Endodermal cell (in vitro differentiated cells): ENCODE data around the gene NUBP1. TPM values are rescaled to one million over a fixed set of nuclear protein-coding genes. Genes with fewer than 3 reads are reported as not detected.

Experiments
- DNase-seq: peaks from one replicate; pipeline ENCODE4 v3.0.0-alpha.2; 2017
- H3K27ac ChIP-seq: 2 replicates; pipeline ENCODE4 v1.5.1; 2013; ENCODE audit warnings: mild to moderate bottlenecking, low read depth, low read length, moderate library complexity
- H3K27me3 ChIP-seq: 2 replicates; pipeline ENCODE4 v1.6.1; 2013; ENCODE audit warnings: mild to moderate bottlenecking, low read length, moderate library complexity; ENCODE audit not compliant: insufficient read depth, control insufficient read depth, poor library complexity, severe bottlenecking
- H3K36me3 ChIP-seq: 2 replicates; pipeline ENCODE4 v1.7.0; 2013; ENCODE audit warnings: mild to moderate bottlenecking, low read length, moderate library complexity; ENCODE audit not compliant: control insufficient read depth, insufficient read depth
- H3K4me1 ChIP-seq: one replicate; pipeline ENCODE4 v1.7.0; 2013; ENCODE audit warnings: low read length; ENCODE audit not compliant: control insufficient read depth, insufficient read depth
- H3K4me3 ChIP-seq: 2 replicates; pipeline ENCODE4 v1.5.1; 2013; ENCODE audit warnings: mild to moderate bottlenecking, low read length, moderate library complexity
- H3K9ac ChIP-seq: 2 replicates; pipeline ENCODE4 v1.6.1; 2013; ENCODE audit warnings: mild to moderate bottlenecking, low read length, moderate library complexity; ENCODE audit not compliant: poor library complexity, severe bottlenecking; ENCODE audit errors: extremely low read depth
- H3K9me3 ChIP-seq: 2 replicates; pipeline ENCODE4 v1.6.1; 2013; ENCODE audit warnings: mild to moderate bottlenecking, low read length, moderate library complexity; ENCODE audit not compliant: control insufficient read depth
- H3K27ac Mint-ChIP-seq: 2 replicates; pipeline ENCODE4 v1.8.0; 2020; ENCODE audit warnings: mixed read lengths
- H3K27me3 Mint-ChIP-seq: 2 replicates; pipeline ENCODE4 v1.8.0; 2021; ENCODE audit warnings: mild to moderate bottlenecking, mixed read lengths; ENCODE audit not compliant: insufficient read depth
- H3K36me3 Mint-ChIP-seq: 2 replicates; pipeline ENCODE4 v1.8.0; 2020; ENCODE audit warnings: low read depth, mixed read lengths
- H3K4me1 Mint-ChIP-seq: 2 replicates; pipeline ENCODE4 v1.8.0; 2020; ENCODE audit warnings: mixed read lengths
- H3K4me3 Mint-ChIP-seq: 2 replicates; pipeline ENCODE4 v1.8.0; 2020; ENCODE audit warnings: mild to moderate bottlenecking, moderate library complexity, mixed read lengths
- H3K9me3 Mint-ChIP-seq: 2 replicates; pipeline ENCODE4 v1.8.0; 2020; ENCODE audit warnings: mild to moderate bottlenecking, mixed read lengths
- CTCF ChIP-seq: fragments of 200-600 bp; sonication (generic); conservative IDR thresholded peaks from 2 replicates; pipeline ENCODE4 v1.5.0; 2021; ENCODE audit warnings: antibody characterized with exemption, mild to moderate bottlenecking
- WGBS, 2 experiments: methylation state at CpG; one replicate each; pipeline versions ENCODE4 v1.1.5 to v1.1.7; 2013; ENCODE audit warnings: missing lambda C conversion rate in 2 of 2, mixed read lengths in 1 of 2; ENCODE audit not compliant: insufficient coverage in 1 of 2, insufficient read length in 1 of 2; 5-methylcytosine and 5-hydroxymethylcytosine counted together
- long read RNA-seq, 4 experiments: library from polyadenylated mRNA in 2 of 4; library from RNA in 1 of 4; library from capped mRNA in 1 of 4; stranded (forward) in 3 of 4; unstranded in 1 of 4; transcript quantifications; one replicate each; pipeline ENCODE4 v2.0.0, GENCODE V29; 2020 to 2021; ENCODE audit warnings: inconsistent platforms in 1 of 4
- polyA plus RNA-seq, 2 experiments: library from polyadenylated mRNA; stranded (reverse); fragments of 50-300 nt; gene quantifications; one replicate each; pipeline ENCODE4 v1.2.3, GENCODE V29; 2013
- total RNA-seq, 2 donors: library from RNA; stranded (reverse); fragmentation: NEBNext Ultra II Directional in 1 of 2; extraction: Animal tissue kit (Norgen Biotek cat#: 25700) in 1 of 2; gene quantifications; 2 replicates in 1 of 2; 3 replicates in 1 of 2; pipeline ENCODE4 v1.2.1, GENCODE V29; 2021

The NUBP1 gene
- total RNA-seq: 10 to 100 TPM; 22.4 to 26.3 TPM
- polyA plus RNA-seq (2013, experiment 1 of 2): 36.2 TPM
- 39.9 TPM for polyA plus RNA-seq (2013, experiment 2 of 2)
- long read RNA-seq, experiment 1, transcript NUBP1-201 (11 exons, 1,228 nt): major isoform, 7 of 12 reads
- long read RNA-seq, experiment 1, partial matches to known transcripts: 1 of 12 reads
- long read RNA-seq, experiment 1, other reads (novel, unspliced or antisense): 4 of 12 reads
- long read RNA-seq, experiment 2, transcript NUBP1-201 (11 exons, 1,228 nt): major isoform, 16 of 24 reads
- long read RNA-seq, experiment 2, partial matches to known transcripts: 0 of 24 reads
- long read RNA-seq, experiment 2, other reads (novel, unspliced or antisense): 6 of 24 reads
- long read RNA-seq, experiment 3, transcript NUBP1-201 (11 exons, 1,228 nt): major isoform, 34 of 37 reads
- long read RNA-seq, experiment 3, partial matches to known transcripts: 1 of 37 reads
- long read RNA-seq, experiment 3, other reads (novel, unspliced or antisense): 1 of 37 reads
- long read RNA-seq, experiment 4, transcript NUBP1-201 (11 exons, 1,228 nt): major isoform, 45 of 69 reads
- long read RNA-seq, experiment 4, partial matches to known transcripts: 4 of 69 reads
- long read RNA-seq, experiment 4, other reads (novel, unspliced or antisense): 17 of 69 reads

DNA sequence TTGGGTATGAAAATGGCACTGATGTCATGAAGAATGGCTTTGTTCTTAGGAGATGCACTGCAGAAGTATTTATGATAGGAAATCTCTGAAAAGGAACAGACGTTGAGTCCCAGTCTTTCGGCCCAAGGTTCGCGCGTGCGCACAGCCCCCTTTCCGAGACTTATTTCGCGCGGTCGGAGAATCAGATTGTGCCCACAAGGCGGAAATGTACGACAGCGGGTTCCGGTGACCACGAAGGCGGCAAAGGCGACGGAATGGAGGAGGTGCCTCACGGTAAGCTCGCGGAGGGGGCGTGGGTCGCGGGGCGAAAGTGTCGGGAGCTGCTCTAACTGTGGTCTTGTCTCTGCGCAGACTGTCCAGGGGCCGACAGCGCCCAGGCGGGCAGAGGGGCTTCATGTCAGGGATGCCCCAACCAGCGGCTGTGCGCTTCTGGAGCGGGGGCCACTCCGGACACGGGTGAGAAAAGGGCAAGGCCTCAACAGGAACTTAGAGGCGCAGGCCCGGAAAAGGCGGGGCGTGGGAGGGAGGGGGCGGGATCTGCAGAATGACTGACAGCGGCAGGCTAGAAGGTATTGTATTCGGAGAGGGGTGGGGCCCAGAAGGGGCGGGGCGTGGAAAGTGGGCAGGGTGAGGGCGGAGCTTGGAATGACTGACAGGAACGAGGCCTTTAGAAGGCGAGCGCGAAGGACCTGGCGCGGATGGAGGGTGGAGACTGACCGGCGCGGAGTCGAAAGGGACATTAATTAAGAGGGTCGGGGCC, at the start of gene NUBP1:
TSS of gene NUBP1 (plus strand) at position 233 of the 760 bp plus-strand sequence. CDS start at position 255, 22 bp downstream.
- Histone ChIP-seq H3K27ac (peak within 1 kb of the TSS; percentile 95), H3K9ac (peak within 1 kb of the TSS; percentile 87), H3K9me3 (no peaks in the 10 kb centered on the region), H3K36me3 (peaks cover 14% of the 10 kb centered on the region), H3K4me3 (peak within 1 kb of the TSS; percentile 85), H3K27me3 (no peaks in the 10 kb centered on the region), H3K4me1 (no peaks in the 10 kb centered on the region)
- peak; percentile 100 for DNase-seq
- Mint-ChIP-seq H3K27me3 (no peaks in the 10 kb centered on the region), H3K4me1 (peaks cover 10% of the 10 kb centered on the region), H3K27ac (peak within 1 kb of the TSS; percentile 100), H3K9me3 (no peaks in the 10 kb centered on the region), H3K36me3 (peaks cover 21% of the 10 kb centered on the region), H3K4me3 (peak within 1 kb of the TSS; percentile 89)
- no peak for TF ChIP-seq CTCF
- WGBS, 2 experiments: 0 to 1% methylated on average over 29 to 57 of the region's 57 CpGs

DNA sequence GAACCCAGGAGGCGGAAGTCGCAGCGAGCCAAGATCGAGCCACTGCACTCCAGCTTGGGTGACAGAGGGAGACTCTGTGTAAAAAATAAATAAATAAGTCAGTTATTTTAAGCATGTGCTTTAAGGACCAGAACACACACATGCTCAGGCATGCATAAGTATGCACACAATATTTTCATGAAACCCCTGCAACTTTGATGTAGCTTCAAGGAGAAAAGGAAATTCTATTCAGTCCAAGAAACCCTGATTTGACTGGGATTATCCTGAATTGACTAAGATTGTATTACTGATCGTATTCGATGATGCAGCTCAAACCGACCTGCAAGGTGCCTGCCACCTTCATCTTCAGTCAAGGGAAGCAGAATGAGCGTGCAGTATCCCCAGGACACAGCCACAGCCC, 49.8 kb upstream of the NUBP1 start:
- Histone ChIP-seq H3K4me3 (no peak overlapping the region), H3K36me3 (no peaks in the 10 kb centered on the region), H3K9ac (no peak overlapping the region), H3K27ac (no peak overlapping the region), H3K4me1 (no peaks in the 10 kb centered on the region), H3K27me3 (no peaks in the 10 kb centered on the region), H3K9me3 (no peaks in the 10 kb centered on the region)
- WGBS, 2 experiments: 95% methylated on average over 7 to 8 of the region's 8 CpGs
- no peaks in the 10 kb centered on the region for H3K4me1 Mint-ChIP-seq
- H3K27me3 Mint-ChIP-seq: no peaks in the 10 kb centered on the region
- no peak overlapping the region for H3K4me3 Mint-ChIP-seq
- TF ChIP-seq CTCF: no peak
- H3K36me3 Mint-ChIP-seq: no peaks in the 10 kb centered on the region
- no peaks in the 10 kb centered on the region for H3K9me3 Mint-ChIP-seq
- no peak overlapping the region for H3K27ac Mint-ChIP-seq
- no peak for DNase-seq

DNA sequence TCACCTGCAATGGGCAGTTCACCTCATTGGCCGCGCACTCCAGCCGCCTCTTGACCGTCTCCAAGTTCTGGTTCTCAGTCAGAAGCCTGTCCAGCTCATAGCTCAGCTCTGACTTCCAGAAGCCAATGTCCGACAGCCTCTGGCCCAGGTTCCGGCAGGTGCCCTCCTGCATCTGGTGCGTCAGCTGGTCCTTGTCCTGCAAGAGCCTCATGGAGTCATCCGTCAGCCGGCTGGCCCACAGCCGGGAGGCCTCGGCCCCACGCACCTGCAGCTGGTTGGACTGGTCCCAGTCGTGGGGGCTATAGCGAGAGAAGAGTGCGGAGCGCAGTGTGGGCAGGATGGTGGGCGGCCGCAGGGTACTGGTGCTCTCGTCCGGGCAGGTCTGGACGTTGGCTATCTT, 49.3 kb upstream of the NUBP1 start:
- no peaks in the 10 kb centered on the region for H3K36me3 Mint-ChIP-seq
- Histone ChIP-seq H3K27me3 (no peaks in the 10 kb centered on the region), H3K4me1 (no peaks in the 10 kb centered on the region), H3K4me3 (no peak overlapping the region), H3K27ac (no peak overlapping the region), H3K36me3 (no peaks in the 10 kb centered on the region), H3K9me3 (no peaks in the 10 kb centered on the region), H3K9ac (no peak overlapping the region)
- DNase-seq: no peak
- no peak for TF ChIP-seq CTCF
- H3K9me3 Mint-ChIP-seq: no peaks in the 10 kb centered on the region
- WGBS, 2 experiments: 94 to 97% methylated on average over 16 to 21 of the region's 21 CpGs
- H3K4me3 Mint-ChIP-seq: no peak overlapping the region
- H3K27me3 Mint-ChIP-seq: no peaks in the 10 kb centered on the region
- H3K4me1 Mint-ChIP-seq: no peaks in the 10 kb centered on the region
- no peak overlapping the region for H3K27ac Mint-ChIP-seq
